Ecto neural progenitor cell (in vitro differentiated cells): ENCODE measurements around the gene GSPT1.

Source experiments
- DNase-seq: peaks from one replicate; pipeline ENCODE4 v3.0.0-alpha.2; 2018; ENCODE audit warnings: low spot score

Gene GSPT1

DNA sequence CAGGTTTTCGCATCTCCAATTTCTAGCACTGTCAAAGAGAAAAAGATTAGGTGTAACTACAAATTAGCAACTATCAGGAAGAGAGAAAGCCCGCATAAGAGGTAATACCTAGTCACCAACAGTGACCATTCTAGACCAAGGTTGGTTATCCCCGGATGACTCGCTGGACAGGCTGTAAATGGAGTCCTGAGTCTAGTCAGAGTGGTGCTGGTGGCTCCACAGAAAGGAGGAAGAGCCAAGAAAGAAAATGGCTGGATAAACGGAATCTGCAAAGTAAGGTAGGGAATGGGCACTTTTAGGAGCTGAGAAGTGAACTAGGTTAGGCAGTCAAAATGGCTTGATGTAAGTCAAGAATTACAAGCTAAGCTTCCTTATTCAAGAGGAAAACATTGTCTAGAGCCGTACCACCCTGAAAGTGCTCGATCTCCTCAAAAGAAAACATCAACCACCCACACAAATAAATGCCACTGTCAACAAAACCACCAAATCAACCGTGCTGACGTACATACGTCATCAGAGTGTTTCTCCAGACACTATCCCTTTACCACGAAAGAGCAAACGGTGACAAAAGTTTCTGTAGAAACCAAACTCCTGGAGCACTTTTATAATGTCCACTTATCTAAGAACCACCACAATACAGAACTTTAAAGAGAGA lies 2.2 kb downstream of the GSPT1 start:
- DNase-seq, result no peak

DNA sequence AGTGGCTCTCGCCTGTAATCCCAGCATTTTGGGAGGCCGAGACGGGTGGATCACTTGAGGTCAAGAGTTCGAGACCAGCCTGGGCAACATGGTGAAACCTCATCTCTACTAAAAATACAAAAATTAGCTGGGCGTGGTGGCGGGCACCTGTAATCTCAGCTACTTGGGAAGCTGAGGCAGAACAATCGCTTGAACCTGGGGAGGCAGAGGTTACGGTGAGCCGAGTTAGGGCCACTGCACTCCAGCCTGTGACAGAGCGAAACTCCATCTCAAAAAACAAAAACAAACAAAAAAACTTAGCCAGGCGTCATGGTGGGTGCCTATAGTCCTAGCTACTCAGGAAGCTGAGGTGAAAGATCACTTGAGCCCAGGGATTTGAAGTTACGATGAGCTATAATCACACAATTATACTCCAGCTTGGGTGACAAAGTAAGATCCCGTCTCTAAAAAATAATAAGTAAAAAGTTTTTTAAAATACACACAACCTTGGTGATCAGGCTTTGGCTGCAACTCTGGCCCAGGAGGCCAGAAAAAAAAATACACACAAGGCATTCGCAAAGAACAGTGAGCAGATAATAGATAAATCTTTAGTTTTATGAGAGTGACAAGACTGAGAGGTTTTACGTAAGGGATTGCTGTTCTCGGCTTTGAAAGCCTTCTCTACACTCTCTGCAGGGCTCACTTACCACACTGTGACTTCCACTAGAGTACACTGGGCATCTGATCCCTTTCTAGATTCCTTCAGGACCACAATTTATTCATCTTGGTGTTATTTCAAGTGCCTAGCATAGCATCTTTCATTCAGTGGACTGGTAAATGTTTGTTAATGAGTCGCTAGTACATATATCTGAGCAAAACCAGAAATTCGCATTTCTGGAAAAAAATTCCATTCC lies 5.9 kb downstream of the GSPT1 start:
- DNase-seq, result no peak

DNA sequence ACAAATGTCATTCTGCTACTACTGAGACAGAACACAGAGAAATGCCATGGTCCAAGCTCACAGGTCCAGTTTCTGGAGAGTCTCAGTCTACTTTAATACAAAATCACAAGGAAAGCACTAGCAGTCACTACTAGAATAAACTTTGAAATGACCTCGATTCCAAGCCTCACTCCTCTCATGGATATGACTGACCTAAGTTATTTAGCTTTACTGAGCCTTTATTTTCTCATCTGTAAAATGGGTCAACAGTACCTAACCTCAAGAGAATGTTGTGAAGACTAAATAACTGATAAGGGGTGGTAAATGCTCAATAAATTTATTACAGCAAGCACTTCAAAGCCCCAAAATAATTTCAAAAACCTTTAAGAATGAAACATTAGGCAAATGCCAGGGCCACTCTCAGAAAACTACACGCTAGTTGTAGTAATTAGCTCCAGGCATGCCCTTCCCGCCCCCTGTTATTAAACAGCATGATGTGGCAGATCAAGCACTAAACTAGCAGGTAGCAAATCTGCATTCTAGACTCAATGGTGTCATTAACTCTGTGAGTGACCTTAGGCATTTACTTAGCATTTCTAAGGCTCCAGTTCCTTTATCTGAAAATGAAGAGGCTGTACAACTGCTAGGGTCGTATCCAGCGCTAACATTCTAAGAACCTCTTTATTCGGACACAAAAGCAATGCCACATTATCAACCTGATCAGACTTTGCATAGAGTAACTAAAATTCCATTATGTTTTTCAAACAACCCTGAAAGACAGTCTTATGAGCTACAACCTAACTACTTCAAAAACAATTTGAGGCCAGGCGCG lies 8.4 kb downstream of the GSPT1 start:
- no peak for DNase-seq

DNA sequence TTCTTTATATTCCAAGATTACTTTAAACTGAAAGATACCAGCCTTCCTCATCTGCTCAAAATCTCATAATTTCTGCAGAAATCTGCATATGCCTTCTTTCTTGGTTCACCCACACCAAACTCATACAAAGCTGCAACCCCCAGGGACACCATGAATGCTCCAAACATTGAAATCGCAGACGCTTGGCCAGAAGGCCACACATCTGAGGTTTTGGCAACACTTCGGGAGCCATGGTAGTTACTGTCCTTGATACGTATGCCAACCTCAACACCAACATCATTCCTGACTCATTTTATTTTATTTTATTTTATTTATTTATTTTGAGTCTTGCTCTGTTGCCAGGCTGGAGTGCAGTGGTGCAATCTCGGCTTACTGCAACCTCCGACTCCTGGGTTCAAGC lies 11.8 kb downstream of the GSPT1 start:
- DNase-seq, result no peak

DNA sequence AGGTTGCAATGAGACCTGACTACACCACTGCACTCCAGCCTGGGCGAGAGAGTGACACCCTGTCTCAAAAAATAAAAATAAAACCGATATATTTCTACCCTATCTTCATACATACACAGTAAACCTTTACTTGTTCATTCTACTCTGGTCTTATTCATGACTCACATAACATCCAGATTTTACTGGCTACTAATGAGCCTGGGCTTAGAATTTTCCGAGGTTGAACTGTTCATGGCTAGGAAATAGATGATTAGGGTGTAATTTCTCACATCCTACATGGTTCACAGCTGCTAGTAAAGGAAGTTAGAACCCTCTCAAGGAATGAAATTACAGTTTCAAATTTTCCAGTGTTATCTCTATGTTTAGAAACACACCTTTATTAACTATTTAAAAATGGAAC lies 14.7 kb downstream of the GSPT1 start:
- no peak for DNase-seq

DNA sequence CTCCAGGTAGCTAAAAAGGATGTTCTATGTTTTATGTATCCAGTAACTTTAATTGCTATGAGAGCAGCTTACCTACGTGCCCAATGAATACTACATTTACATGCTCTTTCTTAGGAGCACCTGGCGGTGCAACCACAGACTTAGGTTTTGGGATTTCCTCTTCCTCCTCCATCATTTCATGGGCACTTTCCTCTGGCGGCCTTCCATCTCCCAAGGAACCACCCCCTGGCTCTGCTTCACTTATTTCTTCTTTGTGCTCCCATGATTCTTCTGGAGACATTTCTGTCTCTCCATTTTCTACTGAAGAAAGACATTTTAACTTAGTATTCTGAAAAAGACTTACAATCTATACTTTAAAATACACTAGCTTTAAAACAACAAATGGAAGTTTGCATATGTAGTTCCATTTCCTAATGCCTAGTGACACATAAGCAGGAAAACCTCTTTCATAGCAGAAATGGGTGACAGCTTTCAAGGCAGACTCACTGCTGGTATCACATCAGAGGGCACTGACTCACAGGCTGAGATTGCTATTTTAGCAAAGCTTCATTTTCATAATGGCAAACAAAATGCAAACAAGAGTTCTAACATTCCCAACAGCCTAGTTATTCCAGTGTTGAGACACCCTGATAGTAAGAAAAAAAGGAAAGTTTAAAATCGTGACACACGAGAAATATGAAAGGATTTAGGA lies 19.1 kb downstream of the GSPT1 start:
- DNase-seq, result no peak

DNA sequence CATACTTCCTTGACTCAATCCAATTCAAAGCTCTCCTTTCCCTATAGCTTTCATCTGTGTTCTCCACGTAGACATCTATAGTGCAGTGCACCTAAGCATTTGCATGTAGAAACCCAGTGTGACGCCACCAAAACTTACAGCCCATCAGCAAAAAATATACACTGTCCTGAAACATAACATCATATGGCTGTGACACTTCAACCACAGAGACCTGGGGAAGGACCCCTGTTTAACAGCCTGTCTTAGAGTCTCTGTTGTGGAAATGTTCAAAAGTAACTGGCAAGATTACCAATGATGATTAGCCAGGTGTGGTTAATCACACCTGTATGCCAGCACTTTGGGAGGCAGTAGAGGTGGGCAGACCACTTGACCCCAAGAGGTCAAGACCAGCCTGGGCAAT lies 22.2 kb downstream of the GSPT1 start:
- DNase-seq, result no peak

DNA sequence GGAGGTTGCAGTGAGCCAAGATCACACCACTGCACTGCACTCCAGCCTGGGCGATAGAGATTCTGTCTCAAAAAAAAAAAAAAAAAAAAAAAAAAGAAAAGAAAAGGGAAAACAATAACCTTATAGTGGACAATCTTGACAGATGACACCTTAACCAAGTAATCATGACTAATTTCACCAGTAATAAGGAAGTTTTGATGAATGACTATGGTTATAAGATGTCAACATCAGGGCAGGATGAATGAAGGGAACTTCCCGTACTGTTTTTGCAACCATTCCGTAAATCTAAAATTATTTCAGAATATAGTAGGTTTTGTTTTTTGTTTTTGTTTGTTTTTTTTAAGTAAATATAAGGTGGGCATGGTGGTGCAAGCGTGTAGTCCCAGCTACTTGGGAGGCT lies 23.0 kb downstream of the GSPT1 start:
- DNase-seq, result no peak

DNA sequence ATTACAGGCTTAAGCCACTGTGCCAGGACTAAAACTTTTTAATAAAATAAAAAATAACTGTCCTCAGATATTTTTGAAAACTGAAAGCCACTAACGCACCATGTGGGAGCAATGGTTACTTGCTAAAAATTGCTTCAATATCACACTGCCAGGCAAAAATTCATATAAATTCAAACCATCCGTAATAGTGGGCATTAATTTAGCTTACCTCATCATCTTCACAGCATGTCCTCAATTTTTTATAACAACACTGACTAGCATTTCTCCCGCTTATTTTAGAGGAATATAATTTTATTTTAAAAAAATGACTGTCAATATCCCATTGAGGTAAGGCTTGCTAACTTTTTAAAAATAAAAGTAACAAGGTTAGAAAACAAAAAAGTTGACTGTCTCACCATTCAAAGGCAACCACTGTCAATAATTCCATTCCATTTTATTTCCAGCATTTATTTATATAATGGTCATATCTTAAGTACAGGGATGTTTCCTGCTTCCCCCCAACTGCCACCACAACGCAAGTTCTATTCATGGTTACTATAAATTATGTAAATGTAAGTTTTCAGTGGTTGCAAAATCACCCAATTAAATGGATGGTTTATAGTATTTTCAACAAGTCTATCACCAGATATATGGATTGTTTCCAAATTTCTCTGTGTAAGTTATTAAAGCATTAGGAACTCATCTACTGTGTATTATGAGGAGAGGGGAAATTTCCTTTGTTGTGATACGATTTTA lies 25.4 kb downstream of the GSPT1 start:
- DNase-seq, result no peak

DNA sequence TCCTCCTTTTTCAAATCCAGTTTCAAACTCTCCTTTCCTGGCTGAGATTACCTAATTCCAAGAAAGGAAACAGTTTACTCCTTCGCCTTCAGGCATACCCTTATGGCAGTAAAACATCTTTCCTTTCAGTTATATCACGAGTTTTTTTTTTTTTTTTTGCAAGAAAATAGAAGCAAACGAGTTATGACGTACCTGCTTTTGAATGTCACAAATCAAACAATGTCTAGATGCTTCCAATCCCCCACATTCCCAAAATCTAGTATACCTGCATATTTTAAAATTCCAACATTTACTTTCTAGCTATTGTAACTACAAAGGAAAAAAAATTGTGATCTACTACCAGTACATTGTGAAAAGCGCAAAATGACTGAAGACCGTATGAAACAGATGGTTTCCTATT lies 28.9 kb downstream of the GSPT1 start:
- no peak for DNase-seq

DNA sequence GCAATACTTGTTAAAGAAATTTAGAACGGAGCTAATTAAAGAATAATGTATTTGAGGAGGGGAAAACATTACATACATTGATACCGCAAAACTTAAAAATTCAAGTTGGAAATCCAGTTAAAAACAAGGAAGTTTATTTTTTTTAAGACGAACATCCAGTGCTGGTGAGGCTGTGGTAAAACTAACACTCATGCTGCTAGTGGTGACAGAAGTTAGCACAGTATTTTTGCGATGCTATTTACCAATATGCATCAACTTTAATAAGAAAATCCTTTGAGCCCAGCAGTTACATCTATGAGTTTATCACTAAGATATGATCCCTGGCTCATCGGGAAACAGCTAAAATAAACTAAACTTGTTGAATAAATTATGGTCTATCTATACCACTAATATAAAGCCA lies 31.7 kb downstream of the GSPT1 start:
- no peak for DNase-seq

DNA sequence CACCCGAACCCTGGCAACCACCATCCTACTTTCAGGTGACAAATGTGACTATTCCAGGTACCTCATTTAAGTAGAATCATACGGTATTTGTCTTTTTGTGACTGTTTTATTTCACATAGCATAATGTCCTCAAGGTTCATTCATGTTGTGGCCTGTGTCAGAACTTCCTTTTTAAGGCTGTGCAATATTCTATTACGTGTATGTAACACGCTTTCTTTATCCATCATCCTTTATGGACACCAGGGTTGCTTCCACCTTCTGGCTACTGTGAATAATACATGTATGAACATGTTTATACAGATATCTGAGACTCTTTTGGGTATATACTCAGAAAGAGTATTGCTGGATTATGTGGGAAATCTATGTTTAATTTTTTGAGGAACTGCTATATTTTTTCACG lies 35.7 kb downstream of the GSPT1 start:
- no peak for DNase-seq

DNA sequence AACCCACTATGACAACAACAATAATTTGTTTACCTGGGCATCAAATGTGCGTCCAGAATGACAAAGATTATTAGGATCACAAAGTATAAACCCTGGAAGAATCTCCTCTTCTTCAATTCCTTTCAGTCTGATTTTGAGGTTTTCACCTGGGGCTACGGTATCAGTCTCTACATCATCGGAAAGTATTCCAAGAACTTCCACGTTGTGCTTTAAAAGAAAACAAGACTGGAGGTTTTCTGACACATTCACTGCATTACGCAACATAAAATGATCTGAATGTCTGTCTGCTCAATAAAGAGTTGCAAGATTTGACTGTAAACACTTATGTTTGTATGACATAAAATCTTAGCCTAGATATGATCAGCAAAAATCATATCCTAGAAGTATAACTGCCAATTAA lies 38.4 kb downstream of the GSPT1 start:
- no peak for DNase-seq

DNA sequence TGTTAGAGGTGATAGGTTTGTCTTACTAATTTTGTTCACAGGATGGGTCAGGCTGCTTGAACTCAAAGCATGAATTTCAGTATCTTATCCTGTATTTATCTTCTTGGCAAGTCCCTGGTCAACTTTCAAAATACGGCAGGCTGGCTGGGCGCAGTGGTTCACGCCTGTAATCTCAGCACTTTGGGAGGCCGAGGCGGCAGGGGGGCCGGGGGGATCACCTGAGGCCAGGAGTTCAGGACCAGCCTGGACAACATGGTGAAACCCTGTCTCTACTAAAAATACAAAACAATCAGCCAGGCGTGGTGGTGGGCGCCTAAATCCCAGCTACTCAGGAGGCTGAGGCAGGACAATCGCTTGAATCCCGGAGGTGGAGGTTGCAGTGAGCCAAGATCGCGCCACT lies 39.5 kb downstream of the GSPT1 start:
- DNase-seq, result no peak

DNA sequence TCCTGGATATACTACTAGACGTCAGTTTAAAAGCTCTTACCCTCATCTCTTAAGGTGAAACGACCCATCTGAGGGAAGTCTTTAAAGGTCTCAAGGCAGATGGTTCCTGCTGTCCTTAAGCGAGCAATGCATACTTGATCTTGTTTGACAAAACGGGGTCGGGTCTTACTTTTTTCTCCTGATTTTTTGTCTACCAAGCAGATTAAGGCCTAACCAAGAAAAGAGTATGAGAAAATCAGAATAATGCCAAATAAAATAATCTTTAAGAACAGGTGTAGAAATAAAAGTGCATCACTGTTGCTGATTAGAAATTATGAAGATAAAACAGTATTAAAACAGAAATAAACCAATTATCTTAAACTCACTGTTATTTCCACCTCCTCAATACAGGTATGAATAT lies 40.0 kb downstream of the GSPT1 start:
- DNase-seq, result no peak

DNA sequence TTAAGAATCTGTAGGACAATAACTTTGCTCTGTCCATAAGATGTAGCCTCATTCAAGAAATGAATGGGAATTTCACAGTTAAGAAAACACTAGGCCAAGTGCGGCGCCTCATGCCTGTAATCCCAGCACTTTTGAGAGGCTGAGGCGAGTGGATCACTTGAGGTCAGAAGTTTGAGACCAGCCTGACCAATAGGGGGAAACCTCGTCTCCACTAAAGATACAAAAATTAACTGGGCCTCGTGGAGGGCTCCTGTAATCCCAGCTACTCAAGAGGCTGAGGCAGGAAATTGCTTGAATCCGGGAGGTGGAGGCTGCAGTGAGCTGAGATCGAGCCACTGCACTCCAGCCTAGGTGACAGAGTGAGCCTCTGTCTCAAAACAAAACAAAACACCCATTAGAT lies 44.6 kb downstream of the GSPT1 start:
- DNase-seq, result peak; percentile 53

DNA sequence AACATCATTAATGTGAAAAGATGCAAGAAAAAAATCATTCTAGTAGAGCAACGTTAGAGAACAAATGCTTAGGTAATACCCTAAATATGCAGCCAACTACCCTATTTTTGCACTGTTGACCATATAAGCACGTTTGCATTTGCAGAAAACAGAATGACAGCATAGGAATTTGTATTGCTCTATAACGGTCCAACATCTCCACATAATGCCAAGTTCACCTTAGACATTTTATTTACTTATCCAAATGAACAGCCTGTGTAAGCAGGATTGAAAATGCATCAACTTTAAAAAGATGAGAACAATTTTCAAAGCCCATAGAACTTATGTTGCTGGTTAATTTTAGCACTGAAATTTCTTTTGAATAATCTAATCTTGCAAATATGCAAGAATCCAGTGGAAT lies 45.4 kb downstream of the GSPT1 start:
- no peak for DNase-seq

DNA sequence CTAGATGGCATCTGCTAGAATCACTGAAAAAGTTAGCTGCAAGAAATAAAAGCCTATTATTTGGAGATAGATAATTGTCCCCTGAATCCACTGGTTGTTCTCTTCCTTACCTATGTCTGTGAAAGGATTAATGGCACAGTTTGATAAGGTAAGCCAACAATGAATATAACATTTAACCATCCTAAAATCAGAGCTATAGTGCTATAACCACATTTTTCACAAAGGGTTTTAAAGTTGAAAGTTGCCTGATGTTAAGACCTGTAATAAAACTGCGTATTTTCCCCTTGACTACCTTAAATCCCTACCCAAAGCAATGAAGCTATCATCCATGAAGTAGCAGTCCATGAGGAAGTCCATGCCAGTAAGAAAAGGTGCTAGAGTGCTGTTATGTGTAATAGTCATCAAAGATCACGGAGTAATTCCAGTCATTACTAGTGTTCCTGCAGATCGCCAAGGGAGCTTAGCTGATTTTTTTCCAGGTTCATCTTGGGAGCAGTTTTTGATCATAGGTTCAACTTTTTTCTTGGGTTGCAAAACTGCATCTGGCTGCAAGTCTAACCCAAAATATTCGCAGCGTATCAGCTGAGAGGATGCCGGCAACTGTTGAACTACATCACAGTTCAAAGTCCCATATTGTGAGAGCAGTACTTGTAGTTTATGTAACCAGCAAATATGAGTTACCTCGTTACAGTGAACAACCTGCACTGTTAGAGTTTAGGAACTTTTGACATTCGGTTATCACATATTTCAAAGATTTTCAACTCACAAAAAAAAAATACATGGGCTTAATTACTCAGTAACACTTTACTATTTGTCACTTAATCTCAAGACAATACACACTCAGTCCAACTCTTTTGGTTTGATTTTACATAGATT lies 46.2 kb downstream of the GSPT1 start:
- DNase-seq, result no peak

DNA sequence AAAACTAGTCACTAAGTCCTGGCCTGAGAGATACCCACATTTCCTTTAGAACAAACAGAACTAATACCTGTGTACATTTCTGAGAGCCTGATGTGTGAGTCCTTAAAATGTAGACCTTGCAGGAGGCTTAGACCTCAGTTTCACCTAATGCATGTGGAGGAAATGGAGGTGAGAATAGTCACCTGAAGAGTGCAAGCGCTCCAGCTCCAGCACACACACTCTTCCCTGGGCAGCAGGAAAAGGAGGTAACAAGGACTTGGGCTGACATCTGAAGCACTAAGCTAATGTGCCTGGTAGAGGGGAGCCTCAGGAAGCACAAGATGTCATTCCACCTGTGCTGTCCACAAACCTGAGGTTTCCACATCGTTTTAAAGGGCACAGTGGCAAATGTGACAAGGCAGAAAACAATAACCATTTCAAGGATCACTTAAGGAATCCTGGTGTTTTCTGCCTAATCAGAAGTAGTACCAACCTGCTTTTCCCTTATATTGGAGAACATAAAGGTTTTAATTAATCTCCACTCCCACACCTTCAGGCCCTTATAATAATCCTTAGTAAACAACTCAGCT lies 47.3 kb downstream of the GSPT1 start:
- no peak for DNase-seq

DNA sequence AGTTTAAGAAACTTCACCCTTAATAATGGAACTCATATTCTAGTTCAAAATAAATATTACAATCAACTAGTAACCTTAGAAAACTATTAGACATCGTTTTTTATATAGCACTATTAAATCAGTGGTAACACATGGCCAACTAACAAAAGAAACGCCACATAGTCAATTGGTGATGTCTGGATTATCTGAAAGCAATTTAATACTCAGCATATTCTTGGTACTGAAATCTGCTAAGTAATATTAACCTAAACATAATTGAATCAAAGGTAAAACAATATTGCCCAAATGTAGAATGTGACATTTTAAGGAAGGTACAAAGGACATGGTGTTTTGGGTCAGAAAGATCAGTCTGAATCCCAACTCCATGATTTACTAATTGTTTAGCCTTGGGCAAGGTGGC lies 53.3 kb downstream of the GSPT1 start:
- DNase-seq, result no peak
